ENCODE data around the gene AOPEP. TPM values are rescaled to one million over a fixed set of nuclear protein-coding genes. Genes with fewer than 3 reads are reported as not detected.

Gene AOPEP
- total RNA-seq, 1 donor from 2014 or later, result 16.6 TPM

DNA sequence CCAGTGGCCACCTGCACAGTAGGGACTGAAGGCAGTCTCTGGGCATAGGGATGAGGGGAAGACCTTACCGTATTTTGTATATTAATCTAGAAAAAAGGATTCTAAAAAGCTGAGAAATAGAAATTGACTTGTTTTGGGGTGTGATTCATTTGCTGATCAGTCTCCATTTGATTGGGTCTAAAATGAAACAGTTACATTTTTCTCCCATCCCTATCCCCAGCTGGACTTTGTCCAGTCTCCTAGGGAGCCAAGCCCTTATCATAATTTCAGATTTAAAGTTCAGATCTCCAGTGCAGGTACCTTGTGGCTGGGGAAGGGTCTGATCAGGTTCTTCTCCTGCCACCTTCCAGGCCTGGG is 350.2 kb downstream of the AOPEP start:
- Histone ChIP-seq H2AFZ (replicated peaks) (no peak overlapping the region), H3K9ac (no peak overlapping the region), H3K27ac (no peak overlapping the region), H3K4me2 (no peak overlapping the region), H3K27me3 (no peaks in the 10 kb centered on the region), H3K36me3 (no peaks in the 10 kb centered on the region), H4K20me1 (ENCODE audit: low read depth) (peaks cover 13% of the 10 kb centered on the region), H3K4me3 (no peak overlapping the region), H3K9me3 (ENCODE audit: low read depth) (no peaks in the 10 kb centered on the region), H3F3A (ENCODE audit: low read depth) (peaks cover 18% of the 10 kb centered on the region), H3K4me1 (peaks cover 38% of the 10 kb centered on the region), H3K79me2 (ENCODE audit: low read depth) (no peaks in the 10 kb centered on the region)
- DNase-seq (ENCODE audit: low spot score), result no peak
- H3K27ac Mint-ChIP-seq, result no peak overlapping the region
- H3K9me3 Mint-ChIP-seq, result no peaks in the 10 kb centered on the region
- TF ChIP-seq EZH2 (IDR thresholded peaks at IDR 0.05) (no peak), EZH2phosphoT487 (IDR thresholded peaks at IDR 0.05) (no peak)
- TF ChIP-seq, protein P1, sequence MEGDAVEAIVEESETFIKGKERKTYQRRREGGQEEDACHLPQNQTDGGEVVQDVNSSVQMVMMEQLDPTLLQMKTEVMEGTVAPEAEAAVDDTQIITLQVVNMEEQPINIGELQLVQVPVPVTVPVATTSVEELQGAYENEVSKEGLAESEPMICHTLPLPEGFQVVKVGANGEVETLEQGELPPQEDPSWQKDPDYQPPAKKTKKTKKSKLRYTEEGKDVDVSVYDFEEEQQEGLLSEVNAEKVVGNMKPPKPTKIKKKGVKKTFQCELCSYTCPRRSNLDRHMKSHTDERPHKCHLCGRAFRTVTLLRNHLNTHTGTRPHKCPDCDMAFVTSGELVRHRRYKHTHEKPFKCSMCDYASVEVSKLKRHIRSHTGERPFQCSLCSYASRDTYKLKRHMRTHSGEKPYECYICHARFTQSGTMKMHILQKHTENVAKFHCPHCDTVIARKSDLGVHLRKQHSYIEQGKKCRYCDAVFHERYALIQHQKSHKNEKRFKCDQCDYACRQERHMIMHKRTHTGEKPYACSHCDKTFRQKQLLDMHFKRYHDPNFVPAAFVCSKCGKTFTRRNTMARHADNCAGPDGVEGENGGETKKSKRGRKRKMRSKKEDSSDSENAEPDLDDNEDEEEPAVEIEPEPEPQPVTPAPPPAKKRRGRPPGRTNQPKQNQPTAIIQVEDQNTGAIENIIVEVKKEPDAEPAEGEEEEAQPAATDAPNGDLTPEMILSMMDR (IDR thresholded peaks at IDR 0.05), result no peak
- H3K4me3 Mint-ChIP-seq, result no peak overlapping the region
- peaks cover 50% of the 10 kb centered on the region for H3K4me1 Mint-ChIP-seq
- H3K27me3 Mint-ChIP-seq (ENCODE audit: insufficient read depth, low read depth), result peaks cover 5% of the 10 kb centered on the region
- H3K36me3 Mint-ChIP-seq, result peaks cover 17% of the 10 kb centered on the region

DNA sequence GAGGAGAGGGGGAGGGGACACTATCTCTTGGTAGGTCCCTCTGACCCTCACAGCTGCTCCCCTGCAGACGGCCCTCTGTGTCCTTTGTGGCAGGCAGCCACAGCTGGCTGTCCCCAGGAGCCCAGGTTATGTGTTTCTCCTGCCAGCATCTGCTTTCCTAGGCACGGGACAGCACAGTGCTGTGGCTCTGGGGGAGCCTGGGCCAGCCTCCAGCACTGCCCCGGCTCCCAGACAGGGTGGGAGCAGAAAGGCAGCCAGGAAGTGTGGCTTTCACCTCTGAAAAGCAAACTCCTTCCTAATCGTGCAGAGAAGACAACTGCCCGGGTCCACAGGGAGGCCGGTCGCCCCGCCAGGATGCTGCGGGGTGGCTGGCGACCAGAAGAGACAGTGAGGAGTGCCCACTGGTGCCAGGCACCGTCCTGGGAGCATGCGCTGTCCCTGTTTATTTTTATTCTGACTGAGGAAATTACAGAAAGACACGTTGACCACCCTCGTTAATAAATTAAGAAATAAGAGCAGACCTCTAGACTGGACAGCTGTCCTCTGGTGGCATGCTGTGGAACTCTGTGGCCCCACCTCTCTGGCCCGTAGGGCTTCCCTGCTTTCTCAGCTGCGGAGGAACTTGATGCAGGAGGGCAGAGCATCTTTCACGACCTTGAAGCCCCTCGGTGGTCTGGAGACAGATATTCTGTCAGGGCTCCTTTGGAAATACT is 350.7 kb downstream of the AOPEP start:
- H3K27ac Mint-ChIP-seq, result peak overlapping the region; percentile 96
- peaks cover 43% of the 10 kb centered on the region for H3K4me1 ChIP-seq
- no peak for DNase-seq (ENCODE audit: low spot score)
- H3K36me3 ChIP-seq, result no peaks in the 10 kb centered on the region
- no peaks in the 10 kb centered on the region for H3K79me2 ChIP-seq (ENCODE audit: low read depth)
- H3K4me3 Mint-ChIP-seq, result no peak overlapping the region
- H4K20me1 ChIP-seq (ENCODE audit: low read depth), result peaks cover 13% of the 10 kb centered on the region
- peaks cover 21% of the 10 kb centered on the region for H3K36me3 Mint-ChIP-seq
- TF ChIP-seq EZH2phosphoT487 (IDR thresholded peaks at IDR 0.05) (no peak), EZH2 (IDR thresholded peaks at IDR 0.05) (no peak)
- TF ChIP-seq, protein P1 (IDR thresholded peaks at IDR 0.05), result no peak
- no peaks in the 10 kb centered on the region for H3K27me3 ChIP-seq
- peaks cover 55% of the 10 kb centered on the region for H3K4me1 Mint-ChIP-seq
- H3K9me3 Mint-ChIP-seq, result no peaks in the 10 kb centered on the region
- no peak overlapping the region for H2AFZ ChIP-seq (replicated peaks)
- H3K27me3 Mint-ChIP-seq (ENCODE audit: insufficient read depth, low read depth), result peaks cover 5% of the 10 kb centered on the region
- no peaks in the 10 kb centered on the region for H3K9me3 ChIP-seq (ENCODE audit: low read depth)
- H3F3A ChIP-seq (ENCODE audit: low read depth), result peaks cover 18% of the 10 kb centered on the region
- no peak overlapping the region for H3K27ac ChIP-seq
- H3K9ac ChIP-seq, result no peak overlapping the region
- H3K4me3 ChIP-seq, result no peak overlapping the region
- no peak overlapping the region for H3K4me2 ChIP-seq

DNA sequence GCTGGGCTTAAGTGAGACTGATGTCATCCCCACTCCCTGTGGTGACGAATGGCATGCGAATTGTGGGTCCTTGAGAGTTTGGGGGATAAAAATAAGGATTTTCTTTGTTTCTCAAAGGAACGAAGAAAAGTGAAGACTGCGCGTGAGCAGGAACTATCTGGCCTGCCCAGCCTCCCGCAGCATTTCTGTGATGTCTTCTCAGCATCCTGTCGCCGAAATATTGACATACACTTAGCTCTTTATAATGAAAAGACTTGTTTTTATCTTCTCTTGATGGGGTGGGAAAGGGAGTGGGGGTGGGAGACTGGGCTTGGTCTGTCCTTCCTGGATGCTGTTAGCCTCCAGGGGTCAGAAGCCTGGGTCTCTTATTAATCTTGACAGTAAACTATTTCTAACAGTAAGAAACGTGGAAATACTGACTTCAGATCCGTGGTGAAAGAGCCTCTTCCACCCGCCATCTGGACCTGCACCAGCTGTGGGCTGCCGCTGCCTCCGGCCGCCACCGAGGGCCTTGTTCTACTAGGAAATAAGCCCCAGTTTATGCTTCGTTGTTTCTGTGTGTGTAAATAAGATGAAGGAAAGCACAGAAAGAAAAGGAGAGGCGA is 351.4 kb downstream of the AOPEP start:
- Histone ChIP-seq H3K27me3 (no peaks in the 10 kb centered on the region), H3K4me1 (peaks cover 48% of the 10 kb centered on the region), H3K4me2 (no peak overlapping the region), H3K79me2 (ENCODE audit: low read depth) (no peaks in the 10 kb centered on the region), H3K9ac (no peak overlapping the region), H3K36me3 (no peaks in the 10 kb centered on the region), H2AFZ (replicated peaks) (no peak overlapping the region), H3K27ac (no peak overlapping the region), H3K4me3 (no peak overlapping the region), H3F3A (ENCODE audit: low read depth) (peaks cover 18% of the 10 kb centered on the region), H4K20me1 (ENCODE audit: low read depth) (peaks cover 13% of the 10 kb centered on the region), H3K9me3 (ENCODE audit: low read depth) (no peaks in the 10 kb centered on the region)
- DNase-seq (ENCODE audit: low spot score), result no peak
- Mint-ChIP-seq H3K4me1 (peaks cover 61% of the 10 kb centered on the region), H3K27me3 (ENCODE audit: insufficient read depth, low read depth) (peaks cover 5% of the 10 kb centered on the region), H3K27ac (peak overlapping the region; percentile 96), H3K9me3 (no peaks in the 10 kb centered on the region), H3K4me3 (no peak overlapping the region), H3K36me3 (peaks cover 27% of the 10 kb centered on the region)
- TF ChIP-seq, protein P1 (IDR thresholded peaks at IDR 0.05), result no peak
- TF ChIP-seq EZH2 (IDR thresholded peaks at IDR 0.05) (no peak), EZH2phosphoT487 (IDR thresholded peaks at IDR 0.05) (no peak)
